Mucosa of rectum (tissue), 2 donors: ENCODE measurements around the gene BCLAF1.
"Not testable (repeated sequence)": the region's sequence is repeated elsewhere in the genome, so short reads cannot be mapped to it uniquely, and the experiment has no call there.

Experiments
- H3K27ac ChIP-seq, 2 donors: one replicate each; pipeline ENCODE4 v1.7.0; 2013; ENCODE audit warnings: inconsistent platforms in 2 of 2, low read depth in 2 of 2, low read length in 2 of 2
- H3K27me3 ChIP-seq, 2 donors: one replicate each; pipeline ENCODE4 v1.7.0; 2013; ENCODE audit warnings: low read length in 2 of 2; ENCODE audit not compliant: control insufficient read depth in 2 of 2, insufficient read depth in 2 of 2
- H3K36me3 ChIP-seq, 2 donors: one replicate each; pipeline ENCODE4 v1.7.0; 2013; ENCODE audit warnings: low read length in 2 of 2; ENCODE audit not compliant: control insufficient read depth in 2 of 2, insufficient read depth in 2 of 2
- H3K4me1 ChIP-seq, 2 donors: one replicate each; pipeline ENCODE4 v1.7.0; 2013; ENCODE audit warnings: low read length in 2 of 2, mild to moderate bottlenecking in 1 of 2; ENCODE audit not compliant: control insufficient read depth in 2 of 2, insufficient read depth in 2 of 2
- H3K4me3 ChIP-seq, 2 donors: one replicate each; pipeline ENCODE4 v1.7.0; 2013; ENCODE audit warnings: low read length in 2 of 2
- H3K9ac ChIP-seq, 2 donors: one replicate each; pipeline ENCODE4 v1.7.0; 2013; ENCODE audit warnings: low read length in 2 of 2, low read depth in 1 of 2, mild to moderate bottlenecking in 1 of 2
- H3K9me3 ChIP-seq, 2 donors: one replicate each; pipeline ENCODE4 v1.7.0; 2013; ENCODE audit warnings: low read length in 2 of 2; ENCODE audit not compliant: control insufficient read depth in 2 of 2
- donor health status: healthy.
- donor health status: Normal muscosa, but diverticular disease.

Gene BCLAF1

DNA sequence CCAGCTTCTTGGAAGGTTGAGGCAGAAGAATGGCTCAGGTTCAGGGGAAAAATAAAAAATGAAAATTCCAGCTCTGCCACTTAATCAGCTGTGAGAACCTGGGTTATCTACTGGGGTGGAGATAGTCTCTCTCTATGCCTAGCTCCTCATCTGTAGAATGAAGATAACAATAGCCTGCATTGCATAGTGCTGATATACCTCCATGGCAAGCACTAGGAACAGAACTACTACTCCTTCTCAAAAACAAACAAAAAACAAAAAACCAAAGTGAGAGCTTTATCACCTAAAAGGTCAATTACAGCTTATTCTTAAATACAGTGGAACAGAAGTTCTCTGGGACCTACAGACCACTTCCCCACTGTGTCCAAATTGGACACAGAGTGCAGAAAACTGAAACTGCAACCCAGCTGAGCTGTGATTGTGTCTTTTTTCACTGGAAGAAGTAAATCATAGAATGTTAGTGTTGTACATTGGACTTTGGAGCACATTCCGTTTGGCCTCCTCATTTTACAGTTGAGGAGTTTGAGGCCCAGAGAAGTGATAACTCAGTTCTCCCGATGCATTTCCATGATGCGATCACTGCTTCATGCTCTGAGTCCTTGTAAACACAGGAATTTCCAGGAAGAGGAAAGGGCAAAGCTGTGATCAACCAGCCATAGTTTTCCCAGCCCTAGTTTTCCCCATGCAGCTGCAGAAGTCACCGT is 62.8 kb downstream of the BCLAF1 start:
- no peak overlapping the region for H3K27ac ChIP-seq
- H3K9ac ChIP-seq = peak overlapping the region in 1 of 2 donors; percentile 22
- no peaks in the 10 kb centered on the region for H3K27me3 ChIP-seq
- no peaks in the 10 kb centered on the region for H3K9me3 ChIP-seq
- H3K4me3 ChIP-seq = peak overlapping the region; percentile 41 to 69
- peaks cover 5 to 9% of the 10 kb centered on the region in 2 donors for H3K4me1 ChIP-seq
- no peaks in the 10 kb centered on the region for H3K36me3 ChIP-seq

DNA sequence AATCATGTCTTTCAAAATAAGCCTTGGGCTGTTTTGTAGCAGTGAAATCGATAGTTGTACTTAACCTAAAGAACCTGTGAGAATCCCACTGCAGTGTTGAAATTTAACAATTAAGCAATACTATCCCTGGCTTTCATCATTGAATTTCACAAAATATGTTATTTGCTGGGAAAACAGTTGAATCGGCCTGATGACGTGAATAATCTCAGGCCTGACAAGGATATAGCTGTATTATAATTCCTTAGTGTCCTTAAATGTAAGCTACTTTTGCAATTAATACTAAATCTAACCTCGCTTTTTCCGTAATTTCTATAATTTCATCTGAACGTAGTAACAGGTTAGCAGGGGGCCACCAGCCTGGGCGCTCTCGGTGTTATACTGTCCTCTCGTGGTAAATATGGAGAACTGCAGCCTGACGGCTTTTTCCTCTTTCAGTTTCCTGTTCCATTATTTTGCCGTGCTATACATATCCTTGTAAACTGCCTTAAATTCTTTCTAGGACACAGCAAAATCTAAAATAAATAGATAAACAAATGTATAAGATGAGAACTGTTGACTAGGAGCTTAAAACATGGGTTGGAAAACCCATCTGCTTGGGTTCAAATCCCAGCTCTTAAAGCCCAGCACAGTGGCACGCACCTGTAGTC is 63.5 kb downstream of the BCLAF1 start:
- Histone ChIP-seq H3K9me3 (no peaks in the 10 kb centered on the region), H3K9ac (peak overlapping the region; percentile 22 to 43), H3K4me3 (peak overlapping the region; percentile 41 to 69), H3K36me3 (no peaks in the 10 kb centered on the region), H3K4me1 (peaks cover 5 to 9% of the 10 kb centered on the region in 2 donors), H3K27ac (no peak overlapping the region), H3K27me3 (no peaks in the 10 kb centered on the region)

DNA sequence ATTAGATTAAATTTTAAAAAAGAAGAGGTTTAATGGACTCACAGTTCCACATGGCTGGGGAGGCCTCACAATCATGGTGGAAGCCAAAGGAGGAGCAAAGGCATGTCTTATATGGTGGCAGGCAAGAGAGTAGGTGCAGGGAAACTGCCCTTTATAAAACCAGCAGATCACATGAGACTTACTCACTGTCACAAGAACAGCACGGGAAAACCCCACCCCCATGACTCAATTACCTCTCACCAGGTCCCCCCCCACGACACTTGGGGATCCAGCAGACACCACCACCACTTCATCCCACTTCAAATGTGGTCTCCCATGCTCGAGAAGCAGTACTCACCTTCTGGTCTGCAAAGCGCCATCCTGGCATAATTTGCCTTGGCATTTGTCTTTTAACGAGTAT is 64.2 kb downstream of the BCLAF1 start:
- H3K4me3 ChIP-seq = no peak overlapping the region
- no peaks in the 10 kb centered on the region for H3K36me3 ChIP-seq
- no peak overlapping the region for H3K9ac ChIP-seq
- no peak overlapping the region for H3K27ac ChIP-seq
- no peaks in the 10 kb centered on the region for H3K9me3 ChIP-seq
- H3K4me1 ChIP-seq = peaks cover 5 to 9% of the 10 kb centered on the region in 2 donors
- H3K27me3 ChIP-seq = no peaks in the 10 kb centered on the region

DNA sequence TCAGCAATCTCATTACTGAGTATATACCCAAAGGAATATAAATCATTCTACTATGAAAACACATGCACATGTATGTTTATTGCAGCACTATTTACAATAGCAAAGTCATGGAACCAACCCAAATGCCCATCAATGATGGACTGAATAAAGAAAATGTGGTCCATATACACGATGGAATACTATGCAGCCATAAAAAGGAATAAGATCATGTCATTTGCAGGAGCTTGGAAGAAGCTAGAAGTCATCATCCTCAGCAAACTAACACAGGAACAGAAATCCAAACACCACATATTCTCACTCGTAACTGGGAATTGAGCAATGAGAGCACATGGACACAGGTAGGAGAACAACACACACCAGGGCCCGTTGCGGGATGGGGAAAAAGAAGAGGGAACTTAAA is 64.7 kb downstream of the BCLAF1 start:
- H3K4me1 ChIP-seq, H3K4me3 ChIP-seq, H3K9me3 ChIP-seq, H3K27me3 ChIP-seq, H3K9ac ChIP-seq, H3K36me3 ChIP-seq, H3K27ac ChIP-seq: not testable (repeated sequence)

DNA sequence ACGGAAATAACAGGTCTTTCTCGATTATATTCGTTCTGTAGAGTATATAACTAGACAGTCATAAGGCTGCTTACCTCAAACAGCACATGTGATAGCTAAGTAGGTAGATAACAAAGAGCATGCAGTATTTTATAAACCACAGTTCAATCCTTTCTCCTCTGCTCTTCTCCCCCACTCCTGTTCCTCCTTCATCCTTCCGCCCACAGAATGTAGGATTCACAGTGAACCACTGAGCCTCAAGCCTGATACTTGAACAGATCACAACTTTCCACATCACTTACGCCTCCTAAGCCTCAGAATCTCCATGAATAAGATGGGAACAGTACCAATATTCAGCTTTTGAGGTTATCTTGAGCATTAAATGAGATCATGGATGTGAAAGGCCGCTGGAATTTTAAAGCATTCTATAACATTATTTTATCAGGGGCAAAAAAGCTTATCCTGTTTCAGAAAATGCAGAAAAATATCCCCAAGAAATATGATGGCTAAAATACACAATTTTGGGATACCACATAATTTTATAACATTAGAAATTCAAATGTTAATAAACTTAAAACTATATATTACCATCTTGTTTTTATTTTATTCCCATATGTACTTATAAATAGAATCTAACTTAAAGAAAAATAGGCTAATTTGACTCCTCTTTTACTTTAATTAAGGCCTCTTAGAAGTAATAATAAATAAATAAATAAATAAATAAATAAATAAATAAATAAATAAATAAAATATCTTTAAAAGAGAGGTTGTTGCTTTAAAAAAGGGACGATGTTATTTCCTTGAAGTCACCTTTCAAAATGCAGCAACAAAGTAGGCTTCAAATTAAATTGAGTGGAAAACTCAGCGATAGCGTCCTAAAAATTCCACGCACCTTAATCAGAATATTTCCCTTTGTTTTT is 72.9 kb downstream of the BCLAF1 start:
- Histone ChIP-seq H3K36me3 (no peaks in the 10 kb centered on the region), H3K4me1 (no peaks in the 10 kb centered on the region), H3K9me3 (no peaks in the 10 kb centered on the region), H3K4me3 (no peak overlapping the region), H3K9ac (no peak overlapping the region), H3K27me3 (no peaks in the 10 kb centered on the region), H3K27ac (no peak overlapping the region)

DNA sequence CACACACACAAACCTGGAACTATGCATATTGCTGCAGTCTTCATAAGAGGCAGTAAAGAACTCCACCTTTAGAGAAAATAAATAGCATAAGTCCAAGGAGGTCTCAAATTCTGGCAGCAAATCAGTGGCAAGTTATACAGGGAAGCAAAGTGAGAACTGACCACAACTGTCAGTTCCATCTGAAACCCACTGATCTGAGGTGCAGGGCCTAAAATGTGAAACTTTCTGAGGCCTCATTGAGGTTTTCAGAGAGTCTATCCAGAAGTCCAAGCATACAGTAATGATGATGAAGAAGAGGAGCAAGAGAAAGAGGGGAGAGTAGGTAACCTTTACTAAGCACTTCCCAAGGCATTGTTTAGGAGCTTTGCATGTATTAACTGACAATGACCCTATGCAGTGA is 75.8 kb downstream of the BCLAF1 start:
- H3K9me3 ChIP-seq = no peaks in the 10 kb centered on the region
- no peaks in the 10 kb centered on the region for H3K36me3 ChIP-seq
- no peaks in the 10 kb centered on the region for H3K4me1 ChIP-seq
- H3K9ac ChIP-seq = no peak overlapping the region
- no peak overlapping the region for H3K4me3 ChIP-seq
- no peaks in the 10 kb centered on the region for H3K27me3 ChIP-seq
- no peak overlapping the region for H3K27ac ChIP-seq

DNA sequence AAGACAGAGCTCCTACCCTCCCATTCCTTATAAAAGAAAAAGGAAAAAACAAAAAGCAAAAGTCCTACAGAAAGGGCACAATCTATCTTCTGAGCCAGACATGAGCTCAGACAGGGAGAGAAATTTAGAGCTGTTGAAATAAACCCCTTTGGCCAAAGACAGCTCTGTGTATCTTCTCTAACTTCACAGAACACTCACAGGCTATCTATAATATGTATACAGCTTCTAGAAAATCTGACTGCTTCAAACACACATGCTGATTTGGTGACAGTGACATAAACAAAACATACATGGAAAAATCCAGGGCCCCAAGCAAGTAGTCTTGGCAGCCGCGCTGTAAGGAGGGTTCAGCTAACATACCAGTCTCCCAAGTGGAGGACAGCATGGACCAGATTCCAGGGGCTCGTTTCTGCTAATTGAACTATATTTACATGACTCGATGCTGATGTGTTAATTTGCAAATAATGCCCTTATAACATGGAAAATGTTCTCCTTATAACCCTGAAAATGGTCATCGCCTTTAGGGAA is 76.6 kb downstream of the BCLAF1 start:
- H3K9ac ChIP-seq = no peak overlapping the region
- H3K36me3 ChIP-seq = no peaks in the 10 kb centered on the region
- H3K4me1 ChIP-seq = no peaks in the 10 kb centered on the region
- no peaks in the 10 kb centered on the region for H3K27me3 ChIP-seq
- H3K9me3 ChIP-seq = no peaks in the 10 kb centered on the region
- H3K27ac ChIP-seq = no peak overlapping the region
- H3K4me3 ChIP-seq = no peak overlapping the region

DNA sequence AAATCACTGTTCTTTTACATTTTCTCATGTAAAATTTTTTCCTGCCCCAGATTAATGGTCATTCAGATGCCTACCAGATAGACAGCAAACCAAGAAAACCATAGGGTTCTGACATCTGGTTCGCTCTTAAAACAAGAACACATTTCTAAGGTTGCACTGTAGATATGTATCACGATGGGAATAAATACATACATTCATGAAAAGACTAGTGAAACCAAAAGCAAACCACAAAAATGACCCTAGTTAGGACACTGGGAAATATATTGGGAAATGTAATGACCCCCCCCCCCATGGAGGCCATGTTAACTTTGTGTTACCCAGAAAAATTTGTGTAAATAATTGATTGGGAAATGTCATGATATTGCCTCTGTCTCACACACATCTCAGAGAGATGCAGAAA is 77.0 kb downstream of the BCLAF1 start:
- Histone ChIP-seq H3K9me3 (no peaks in the 10 kb centered on the region), H3K36me3 (no peaks in the 10 kb centered on the region), H3K4me1 (no peaks in the 10 kb centered on the region), H3K27me3 (no peaks in the 10 kb centered on the region), H3K4me3 (no peak overlapping the region), H3K9ac (no peak overlapping the region), H3K27ac (no peak overlapping the region)

DNA sequence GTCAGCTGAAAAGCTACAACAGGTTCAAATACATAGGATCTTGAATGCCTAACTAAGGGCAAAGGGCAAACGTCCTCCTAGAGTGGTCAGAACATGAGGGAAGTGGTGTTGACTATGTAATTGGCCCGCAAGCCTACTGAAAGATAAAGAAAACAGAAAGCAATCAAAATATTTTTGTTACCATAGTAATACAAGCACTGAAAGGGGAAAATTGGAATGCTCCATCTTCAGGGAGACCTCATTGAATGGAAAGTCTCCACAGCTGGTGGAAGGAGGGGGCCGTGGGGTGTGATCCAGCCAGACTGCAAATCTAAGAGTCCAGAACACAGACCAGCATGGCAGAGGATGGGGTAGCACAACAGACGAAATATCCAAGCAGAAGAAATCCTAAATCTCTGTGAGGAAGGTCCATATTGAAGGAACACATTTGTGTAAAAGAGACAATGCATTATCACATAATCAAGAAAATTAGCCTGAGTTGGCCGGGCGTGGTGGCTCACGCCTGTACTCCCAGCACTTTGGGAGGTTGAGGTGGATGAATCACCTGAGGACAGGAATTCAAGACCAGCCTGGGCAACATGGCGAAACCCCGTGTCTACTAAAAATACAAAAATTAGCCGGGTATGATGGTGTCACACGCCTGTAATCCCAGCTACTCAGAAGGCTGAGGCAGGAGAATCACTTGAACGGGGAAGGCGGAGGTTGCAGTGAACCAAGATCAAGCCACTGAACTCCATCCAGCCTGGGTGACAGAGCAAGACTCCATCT is 79.1 kb downstream of the BCLAF1 start:
- no peak overlapping the region for H3K27ac ChIP-seq
- H3K4me1 ChIP-seq = no peaks in the 10 kb centered on the region
- no peaks in the 10 kb centered on the region for H3K36me3 ChIP-seq
- H3K4me3 ChIP-seq = no peak overlapping the region
- no peak overlapping the region for H3K9ac ChIP-seq
- H3K27me3 ChIP-seq = no peaks in the 10 kb centered on the region
- no peaks in the 10 kb centered on the region for H3K9me3 ChIP-seq
